Activated naive CD8-positive, alpha-beta T cell (primary cell): ENCODE results near the gene PPP1R14C.

ENCODE experiments used
- H3K27ac Mint-ChIP-seq: one replicate; pipeline ENCODE4 v1.8.0; 2021; ENCODE audit warnings: mixed read lengths
- H3K27me3 Mint-ChIP-seq: one replicate; pipeline ENCODE4 v1.8.0; 2021; ENCODE audit warnings: mixed read lengths
- H3K36me3 Mint-ChIP-seq: one replicate; pipeline ENCODE4 v1.8.0; 2021; ENCODE audit warnings: mixed read lengths
- H3K4me1 Mint-ChIP-seq: one replicate; pipeline ENCODE4 v1.8.0; 2021; ENCODE audit warnings: low read depth, mixed read lengths
- H3K4me3 Mint-ChIP-seq: one replicate; pipeline ENCODE4 v1.8.0; 2021; ENCODE audit warnings: mild to moderate bottlenecking, mixed read lengths
- H3K9me3 Mint-ChIP-seq: one replicate; pipeline ENCODE4 v1.8.0; 2021; ENCODE audit warnings: low read depth, mixed read lengths

The PPP1R14C gene

GRCh38 chr6:150266309-150266708, 123.5 kb downstream of the PPP1R14C start:
- no peak overlapping the region for H3K27ac Mint-ChIP-seq
- peaks cover 2% of the 10 kb centered on the region for H3K4me1 Mint-ChIP-seq
- H3K4me3 Mint-ChIP-seq: no peak overlapping the region
- no peaks in the 10 kb centered on the region for H3K36me3 Mint-ChIP-seq
- H3K9me3 Mint-ChIP-seq: no peaks in the 10 kb centered on the region
- H3K27me3 Mint-ChIP-seq: no peaks in the 10 kb centered on the region

- no peak overlapping the region for H3K27ac Mint-ChIP-seq
- no peaks in the 10 kb centered on the region for H3K27me3 Mint-ChIP-seq
- no peak overlapping the region for H3K4me3 Mint-ChIP-seq
- H3K9me3 Mint-ChIP-seq: no peaks in the 10 kb centered on the region
- peaks cover 2% of the 10 kb centered on the region for H3K4me1 Mint-ChIP-seq
- no peaks in the 10 kb centered on the region for H3K36me3 Mint-ChIP-seq
Observed at GRCh38 chr6:150266963-150267685, 124.3 kb downstream of the PPP1R14C start.

GRCh38 chr6:150267686-150268561, 125.1 kb downstream of the PPP1R14C start:
- no peaks in the 10 kb centered on the region for H3K36me3 Mint-ChIP-seq
- no peaks in the 10 kb centered on the region for H3K27me3 Mint-ChIP-seq
- H3K9me3 Mint-ChIP-seq: no peaks in the 10 kb centered on the region
- H3K4me3 Mint-ChIP-seq: no peak overlapping the region
- H3K4me1 Mint-ChIP-seq: peaks cover 2% of the 10 kb centered on the region
- no peak overlapping the region for H3K27ac Mint-ChIP-seq

GRCh38 chr6:150269130-150269856, 126.4 kb downstream of the PPP1R14C start:
- Mint-ChIP-seq H3K36me3 (no peaks in the 10 kb centered on the region), H3K9me3 (no peaks in the 10 kb centered on the region), H3K4me3 (no peak overlapping the region), H3K27me3 (no peaks in the 10 kb centered on the region), H3K4me1 (peaks cover 2% of the 10 kb centered on the region), H3K27ac (no peak overlapping the region)

GRCh38 chr6:150269857-150270223, 127.0 kb downstream of the PPP1R14C start:
- Mint-ChIP-seq H3K27ac (no peak overlapping the region), H3K4me1 (no peaks in the 10 kb centered on the region), H3K27me3 (no peaks in the 10 kb centered on the region), H3K4me3 (no peak overlapping the region), H3K36me3 (no peaks in the 10 kb centered on the region), H3K9me3 (no peaks in the 10 kb centered on the region)

GRCh38 chr6:150270330-150271052, 127.6 kb downstream of the PPP1R14C start:
- no peak overlapping the region for H3K27ac Mint-ChIP-seq
- no peaks in the 10 kb centered on the region for H3K36me3 Mint-ChIP-seq
- no peak overlapping the region for H3K4me3 Mint-ChIP-seq
- H3K9me3 Mint-ChIP-seq: no peaks in the 10 kb centered on the region
- no peaks in the 10 kb centered on the region for H3K27me3 Mint-ChIP-seq
- no peaks in the 10 kb centered on the region for H3K4me1 Mint-ChIP-seq

GRCh38 chr6:150271172-150271500, 128.3 kb downstream of the PPP1R14C start:
- H3K27me3 Mint-ChIP-seq: no peaks in the 10 kb centered on the region
- H3K36me3 Mint-ChIP-seq: no peaks in the 10 kb centered on the region
- no peak overlapping the region for H3K4me3 Mint-ChIP-seq
- H3K27ac Mint-ChIP-seq: no peak overlapping the region
- no peaks in the 10 kb centered on the region for H3K9me3 Mint-ChIP-seq
- H3K4me1 Mint-ChIP-seq: no peaks in the 10 kb centered on the region

GRCh38 chr6:150271501-150272263, 128.8 kb downstream of the PPP1R14C start:
- no peak overlapping the region for H3K4me3 Mint-ChIP-seq
- no peaks in the 10 kb centered on the region for H3K27me3 Mint-ChIP-seq
- H3K27ac Mint-ChIP-seq: no peak overlapping the region
- H3K36me3 Mint-ChIP-seq: no peaks in the 10 kb centered on the region
- no peaks in the 10 kb centered on the region for H3K4me1 Mint-ChIP-seq
- H3K9me3 Mint-ChIP-seq: no peaks in the 10 kb centered on the region

GRCh38 chr6:150272264-150272975, 129.6 kb downstream of the PPP1R14C start:
- Mint-ChIP-seq H3K27me3 (no peaks in the 10 kb centered on the region), H3K9me3 (no peaks in the 10 kb centered on the region), H3K27ac (no peak overlapping the region), H3K4me1 (no peaks in the 10 kb centered on the region), H3K4me3 (no peak overlapping the region), H3K36me3 (no peaks in the 10 kb centered on the region)

GRCh38 chr6:150272976-150273315, 130.1 kb downstream of the PPP1R14C start:
- no peaks in the 10 kb centered on the region for H3K27me3 Mint-ChIP-seq
- H3K9me3 Mint-ChIP-seq: no peaks in the 10 kb centered on the region
- no peak overlapping the region for H3K4me3 Mint-ChIP-seq
- no peak overlapping the region for H3K27ac Mint-ChIP-seq
- H3K36me3 Mint-ChIP-seq: no peaks in the 10 kb centered on the region
- H3K4me1 Mint-ChIP-seq: no peaks in the 10 kb centered on the region

GRCh38 chr6:150273457-150274309, 130.8 kb downstream of the PPP1R14C start:
- Mint-ChIP-seq H3K9me3 (no peaks in the 10 kb centered on the region), H3K4me3 (no peak overlapping the region), H3K36me3 (no peaks in the 10 kb centered on the region), H3K27ac (no peak overlapping the region), H3K4me1 (no peaks in the 10 kb centered on the region), H3K27me3 (no peaks in the 10 kb centered on the region)

GRCh38 chr6:150275489-150275888, 132.6 kb downstream of the PPP1R14C start:
- H3K27ac Mint-ChIP-seq: no peak overlapping the region

More at GRCh38 chr6:150275489-150275888, 132.6 kb downstream of the PPP1R14C start:
- H3K36me3 Mint-ChIP-seq: no peaks in the 10 kb centered on the region
- no peak overlapping the region for H3K4me3 Mint-ChIP-seq
- peaks cover 3% of the 10 kb centered on the region for H3K27me3 Mint-ChIP-seq
- no peaks in the 10 kb centered on the region for H3K4me1 Mint-ChIP-seq
- no peaks in the 10 kb centered on the region for H3K9me3 Mint-ChIP-seq
